ENCODE results near the gene CPEB3. TPM values are rescaled to one million over a fixed set of nuclear protein-coding genes. Genes with fewer than 3 reads are reported as not detected.
A peak's percentile ranks its signal among the peaks of the same experiment; 100 is the strongest.

CPEB3 gene
- total and polyA plus RNA-seq, 9 of the 15 experiments (the other 6 are each of a cell fraction or from before 2014, with no cell fraction given): 0.15 to 1.2 (median 0.51) TPM

DNA sequence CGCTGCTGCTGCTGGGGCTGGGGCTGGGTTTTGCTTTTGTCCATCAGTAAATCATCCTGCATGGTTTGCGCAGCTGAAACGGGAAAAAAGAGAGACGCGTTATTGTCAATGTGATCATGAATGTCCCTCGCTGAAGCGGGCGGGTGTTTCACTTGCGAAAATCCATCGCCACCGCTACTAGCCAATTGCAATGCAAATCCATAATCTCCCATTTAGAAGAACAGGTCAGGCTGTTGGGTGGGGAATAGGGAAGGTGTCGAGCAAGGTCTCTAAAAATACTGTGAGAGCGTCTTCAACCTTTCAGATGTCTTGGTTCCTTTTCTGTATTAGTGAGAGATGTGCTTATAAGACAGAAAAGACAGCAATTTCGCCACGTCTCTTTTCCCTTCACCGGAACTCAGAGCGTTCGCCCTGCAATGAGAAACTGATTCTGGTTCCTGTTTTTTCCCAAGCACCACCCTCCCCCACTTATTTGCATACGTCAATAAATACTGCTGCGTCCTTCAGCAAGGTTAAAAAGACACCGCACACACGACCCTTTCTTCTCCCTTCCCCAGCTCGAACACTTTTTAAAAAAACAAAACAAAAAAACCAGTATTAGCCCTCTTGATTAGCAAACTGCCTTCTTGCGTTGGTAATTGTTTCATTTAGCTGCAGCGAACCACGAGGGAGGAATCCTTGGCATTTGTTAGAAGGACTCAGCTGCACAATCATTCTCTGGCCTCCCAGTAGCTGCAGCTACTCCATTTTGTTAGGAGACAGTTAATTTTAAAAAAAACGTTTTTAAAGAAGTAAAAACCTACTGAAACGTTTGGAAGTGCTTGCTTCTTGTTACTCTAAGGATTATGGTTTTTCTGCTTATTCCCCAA, 50.4 kb downstream of the CPEB3 start:
- Histone ChIP-seq H4K20me1 (replicated peaks; ENCODE audit: control insufficient read depth, insufficient read depth, low read length) (no peaks in the 10 kb centered on the region), H3K79me2 (ENCODE audit: control insufficient read depth, insufficient read depth, low read length) (no peaks in the 10 kb centered on the region), H3K27me3 (ENCODE audit: control insufficient read depth in 2 of 2, insufficient read depth in 2 of 2, low read length in 2 of 2) (no peaks in the 10 kb centered on the region), H3K4me1 (replicated peaks in 1 of 2; ENCODE audit: control insufficient read depth in 2 of 2, insufficient read depth in 2 of 2, low read length in 2 of 2) (peaks cover 8 to 13% of the 10 kb centered on the region in 2 experiments), H2AFZ (ENCODE audit: low read depth, low read length) (peak overlapping the region; percentile 81), H3K27ac (ENCODE audit: extremely low read depth, low read depth, low read length) (peak overlapping the region; percentile 77), H3K9ac (ENCODE audit: insufficient read depth in 1 of 2, low read depth in 2 of 2, low read length in 2 of 2) (peak overlapping the region; percentile 61 to 83; a peak in 3 of 4 replicates), H3K4me2 (ENCODE audit: insufficient read depth, low read length) (peak overlapping the region; percentile 71), H3K36me3 (ENCODE audit: control insufficient read depth, insufficient read depth, low read length) (no peaks in the 10 kb centered on the region; the same call in 2 of the 3 replicates), H3K4me3 (peak overlapping the region; percentile 43), H3K9me1 (ENCODE audit: control insufficient read depth, insufficient read depth, low read length) (no peaks in the 10 kb centered on the region), H3K9me3 (replicated peaks; ENCODE audit: control insufficient read depth, insufficient read depth, low read depth, low read length) (no peaks in the 10 kb centered on the region)
- FAIRE-seq (peak; percentile 75), ATAC-seq (peak; percentile 77), DNase-seq (ENCODE audit: extremely low read depth in 1 of 4, low spot score in 3 of 4) (peak; percentile 20 to 57 (median 40))
- BruUV-seq (replicated peaks): TSS peak; percentile 34
- WGBS (ENCODE audit: insufficient coverage, low coverage, missing lambda C conversion rate): 7% methylated on average over 26 of the region's 28 CpGs
- CTCF ChIA-PET (ENCODE audit: low intra/inter-chr PET ratio): no interaction called here
- in situ Hi-C loops (cut with MboI) (no loop called here), intact Hi-C loops (cut with micrococcal nuclease) (no loop called here)
- POLR2A ChIA-PET: no interaction called here
- TF ChIP-seq TEAD2 (tag; IDR thresholded peaks at IDR 0.05): no peak; the same call in 1 of the 2 replicates
- TF ChIP-seq RBFOX2 (IDR thresholded peaks at IDR 0.05; ENCODE audit: low read depth, low read length): peak; percentile 56
- peak; percentile 41 for TF ChIP-seq POLR2B (IDR thresholded peaks at IDR 0.05; ENCODE audit: low read depth, partially characterized antibody)
- no peak for TF ChIP-seq PURB (CRISPR knock-in tag; IDR thresholded peaks at IDR 0.05; ENCODE audit: low read depth)
- peak; percentile 90 for TF ChIP-seq POLR2H (tag; IDR thresholded peaks at IDR 0.05; ENCODE audit: low read depth)
- no peak for TF ChIP-seq ZNF707 (CRISPR knock-in tag; conservative IDR thresholded peaks at IDR 0.05)
- no peak for TF ChIP-seq HNRNPK (IDR thresholded peaks at IDR 0.05; ENCODE audit: low read depth, low read length, poor library complexity, severe bottlenecking)
- TF ChIP-seq NCOA2 (IDR thresholded peaks at IDR 0.05; ENCODE audit: partially characterized antibody in 2 of 2): no peak
- 0 out of 2 replicates have a peak, but pooled peaks have one; percentile 28 for TF ChIP-seq CREM (IDR thresholded peaks at IDR 0.05; ENCODE audit: low read depth)
- TF ChIP-seq AFF4 (CRISPR knock-in tag; IDR thresholded peaks at IDR 0.05): no peak
- no peak for TF ChIP-seq STAT5B (CRISPR knock-in tag; IDR thresholded peaks at IDR 0.05)
- TF ChIP-seq ZFP30 (CRISPR knock-in tag; IDR thresholded peaks at IDR 0.05; ENCODE audit: borderline replicate concordance): no peak
- TF ChIP-seq POU5F1 (IDR thresholded peaks at IDR 0.05; ENCODE audit: borderline replicate concordance, low read depth, low read length, partially characterized antibody): no peak
- no peak for TF ChIP-seq ZNF124 (CRISPR knock-in tag; IDR thresholded peaks at IDR 0.05)
- TF ChIP-seq IRF2 (CRISPR knock-in tag; IDR thresholded peaks at IDR 0.05): no peak
- no peak for TF ChIP-seq ARHGAP35 (IDR thresholded peaks at IDR 0.05; ENCODE audit: partially characterized antibody)
- no peak for TF ChIP-seq ZNF696 (CRISPR knock-in tag; conservative IDR thresholded peaks at IDR 0.05)
- TF ChIP-seq ZFPM2 (CRISPR knock-in tag; IDR thresholded peaks at IDR 0.05): no peak
- TF ChIP-seq TBL1XR1 (IDR thresholded peaks at IDR 0.05; ENCODE audit: low read length in 2 of 2): no peak

All from K562 (cell line).